GM18519 (cell line): ENCODE results near the gene ABRACL.
"Not testable (repeated sequence)": the region's sequence is repeated elsewhere in the genome, so short reads cannot be mapped to it uniquely, and the experiment has no call there.

Source experiments
- ATAC-seq: cut with Tn5 transposase; IDR thresholded peaks from one replicate; pipeline ENCODE4 v1.9.1; 2021; ENCODE audit warnings: mild to moderate bottlenecking, moderate library complexity; ENCODE audit not compliant: unreplicated experiment, low FRiP score

Gene ABRACL

GRCh38 chr6:139010674-139011073, 17.9 kb upstream of the ABRACL start:
- ATAC-seq, result no peak

DNA sequence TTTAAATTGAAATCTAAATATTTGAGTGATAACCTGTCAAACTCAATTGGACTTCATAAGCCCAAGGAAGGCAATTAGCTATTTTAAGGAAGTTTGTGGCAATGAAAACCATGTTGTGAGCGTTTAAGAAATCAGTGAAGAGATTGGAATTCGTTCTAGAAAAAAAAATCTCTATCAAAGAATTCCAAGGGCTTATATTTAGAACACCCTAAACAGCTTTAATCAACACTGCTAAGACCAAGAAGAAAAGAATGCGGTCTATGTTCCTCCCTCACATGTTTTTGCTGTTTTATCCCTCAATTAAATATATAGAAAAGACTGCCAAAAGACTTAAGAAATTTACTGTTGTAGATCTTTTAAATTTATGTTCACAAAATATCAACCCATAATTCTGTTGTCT, 16.6 kb upstream of the ABRACL start:
- ATAC-seq, result no peak

DNA sequence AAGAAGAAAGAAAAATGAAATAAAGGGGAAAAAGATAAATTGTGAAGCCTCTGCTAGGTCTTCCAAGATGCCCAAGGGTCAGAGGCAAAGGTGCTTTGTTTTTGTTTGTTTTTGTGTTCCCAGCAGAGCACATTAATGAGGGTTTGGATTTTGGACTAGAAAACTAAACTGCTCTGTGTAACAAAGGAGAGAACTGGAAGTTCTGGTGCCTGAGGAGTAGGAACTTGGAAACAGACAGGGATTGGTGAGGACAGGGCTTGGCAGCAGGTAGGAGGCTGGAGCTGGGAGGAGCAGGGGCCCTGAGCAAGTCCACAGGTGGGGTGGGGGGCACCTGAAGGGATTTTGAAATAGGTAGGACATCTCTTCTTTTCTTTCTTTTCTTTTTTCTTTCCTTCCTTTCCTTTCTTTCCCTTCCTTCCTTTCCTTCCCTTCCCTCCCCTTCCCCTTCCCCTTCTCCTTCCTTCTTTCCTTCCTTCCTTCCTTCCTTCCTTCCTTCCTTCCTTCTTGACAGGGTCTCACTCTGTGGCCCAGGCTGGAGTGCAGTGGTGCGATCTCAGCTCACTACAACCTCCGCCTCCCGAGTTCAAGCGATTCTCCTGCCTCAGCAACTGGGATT, 15.3 kb upstream of the ABRACL start:
- ATAC-seq, result no peak

DNA sequence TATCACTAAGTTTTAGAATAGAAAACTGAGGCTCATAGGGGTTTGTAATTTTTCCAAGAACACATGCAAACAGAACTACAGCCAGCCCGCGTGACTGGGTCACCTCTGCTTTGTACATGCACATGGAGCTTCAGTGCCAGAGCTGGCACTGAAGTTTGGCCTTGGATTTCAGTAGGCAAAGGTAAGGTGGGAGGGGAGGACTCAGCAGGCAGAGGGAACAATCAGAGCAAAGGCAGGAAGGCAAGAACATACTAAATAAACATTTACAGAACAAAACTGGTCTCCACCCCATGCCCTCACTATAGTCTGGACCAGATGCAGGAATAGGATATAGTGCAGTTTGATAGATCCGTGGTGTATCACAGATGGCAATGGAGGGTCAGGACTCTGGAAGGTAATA, 13.6 kb upstream of the ABRACL start:
- ATAC-seq, result no peak

- peak; percentile 85 for ATAC-seq
These were observed 12.0 kb upstream of the ABRACL start for GRCh38 chr6:139016337-139017213.

- ATAC-seq, result no peak
These were observed 11.3 kb upstream of the ABRACL start for GRCh38 chr6:139017227-139017626.

GRCh38 chr6:139019722-139020121, 8.8 kb upstream of the ABRACL start:
- ATAC-seq, result no peak

- no peak for ATAC-seq
These were observed 7.9 kb upstream of the ABRACL start for GRCh38 chr6:139020689-139021088.

- ATAC-seq, result not testable (repeated sequence)
These were observed 3.1 kb upstream of the ABRACL start for GRCh38 chr6:139025416-139025815.

- ATAC-seq, result no peak
These were observed 844 bp upstream of the ABRACL start for GRCh38 chr6:139027620-139028182.

DNA sequence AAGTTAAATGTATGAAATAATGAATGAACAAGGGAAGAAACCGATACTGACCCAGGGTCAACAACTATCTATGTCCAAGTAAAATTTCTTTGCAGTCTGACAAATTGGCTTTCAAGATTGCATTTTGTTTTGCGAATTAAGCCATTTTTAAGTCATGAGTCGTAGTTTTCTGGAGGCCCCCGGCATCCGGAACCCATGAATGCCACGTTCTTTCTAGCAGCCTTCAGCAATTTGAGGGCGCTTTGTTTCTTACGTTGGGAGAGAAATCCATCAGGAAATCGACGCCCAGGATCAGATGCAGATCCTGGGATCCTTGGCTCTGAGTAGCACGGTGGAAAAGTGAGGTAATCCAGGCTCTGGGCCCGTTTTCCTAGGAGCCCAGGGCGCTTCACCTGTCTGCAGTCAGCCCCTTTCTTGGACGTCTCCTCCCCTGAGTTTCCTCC, 309 bp upstream of the ABRACL start:
- ATAC-seq, result peak; percentile 29

- peak; percentile 18 for ATAC-seq
These were observed 1.1 kb downstream of the ABRACL start for GRCh38 chr6:139029470-139030227.

GRCh38 chr6:139030228-139030963, 1.9 kb downstream of the ABRACL start:
- ATAC-seq, result peak; percentile 62

DNA sequence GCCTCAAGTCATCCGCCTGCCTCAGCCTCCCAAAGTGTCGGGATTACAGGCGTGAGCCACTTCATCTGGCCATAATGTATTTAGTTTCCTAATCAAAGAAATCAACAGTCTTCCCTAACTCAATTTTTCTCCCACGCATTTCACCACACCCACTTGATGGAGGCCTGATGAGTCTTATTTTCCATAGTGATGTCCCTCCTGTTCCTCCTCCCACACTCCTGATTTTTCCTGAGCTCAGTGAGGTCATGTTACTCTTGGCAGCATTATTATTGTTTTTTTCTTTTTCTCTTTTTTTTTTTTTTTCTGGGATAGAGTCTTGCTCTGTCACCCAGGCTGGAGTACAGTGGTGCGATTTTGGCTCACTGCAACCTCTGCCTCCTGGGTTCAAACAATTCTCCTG, 8.9 kb downstream of the ABRACL start:
- ATAC-seq, result no peak

- no peak for ATAC-seq
These were observed 15.7 kb downstream of the ABRACL start for GRCh38 chr6:139044250-139044649.

DNA sequence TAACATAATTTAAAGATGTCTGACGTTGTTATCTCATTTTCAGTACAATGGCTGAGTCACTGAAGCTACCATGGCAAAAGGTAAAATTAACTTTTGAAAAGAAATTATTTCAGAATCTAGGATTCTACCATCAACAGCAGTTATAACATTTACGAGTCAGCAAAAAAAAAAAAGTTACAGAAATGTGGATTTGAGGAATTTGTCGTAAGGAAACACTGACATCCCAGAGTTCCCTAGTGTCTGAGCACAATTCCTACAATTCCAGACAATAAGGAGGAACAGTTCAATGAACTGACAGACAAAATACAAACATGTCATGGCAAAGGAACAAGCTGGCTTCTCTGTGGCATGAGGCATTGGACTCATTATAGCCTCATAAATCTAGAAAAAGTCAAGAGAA, 19.1 kb downstream of the ABRACL start:
- no peak for ATAC-seq

DNA sequence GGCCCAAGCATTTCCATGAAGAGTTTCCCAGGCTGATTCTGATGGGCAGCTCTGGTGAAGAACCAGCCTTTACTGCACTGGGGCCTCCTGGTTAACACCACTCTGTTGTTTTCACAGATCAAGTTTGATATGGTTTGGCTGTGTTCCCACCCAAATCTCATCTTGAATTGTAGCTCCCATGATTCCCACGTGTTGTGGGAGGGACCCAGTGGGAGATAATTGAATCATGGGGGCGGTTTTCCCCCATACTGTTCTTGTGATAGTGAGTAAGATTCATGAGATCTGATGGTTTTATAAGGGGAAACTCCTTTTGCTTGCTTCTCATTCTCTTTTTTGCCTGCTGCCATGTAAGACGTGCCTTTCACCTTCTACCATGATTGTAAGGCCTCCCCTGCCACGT, 20.4 kb downstream of the ABRACL start:
- not testable (repeated sequence) for ATAC-seq

DNA sequence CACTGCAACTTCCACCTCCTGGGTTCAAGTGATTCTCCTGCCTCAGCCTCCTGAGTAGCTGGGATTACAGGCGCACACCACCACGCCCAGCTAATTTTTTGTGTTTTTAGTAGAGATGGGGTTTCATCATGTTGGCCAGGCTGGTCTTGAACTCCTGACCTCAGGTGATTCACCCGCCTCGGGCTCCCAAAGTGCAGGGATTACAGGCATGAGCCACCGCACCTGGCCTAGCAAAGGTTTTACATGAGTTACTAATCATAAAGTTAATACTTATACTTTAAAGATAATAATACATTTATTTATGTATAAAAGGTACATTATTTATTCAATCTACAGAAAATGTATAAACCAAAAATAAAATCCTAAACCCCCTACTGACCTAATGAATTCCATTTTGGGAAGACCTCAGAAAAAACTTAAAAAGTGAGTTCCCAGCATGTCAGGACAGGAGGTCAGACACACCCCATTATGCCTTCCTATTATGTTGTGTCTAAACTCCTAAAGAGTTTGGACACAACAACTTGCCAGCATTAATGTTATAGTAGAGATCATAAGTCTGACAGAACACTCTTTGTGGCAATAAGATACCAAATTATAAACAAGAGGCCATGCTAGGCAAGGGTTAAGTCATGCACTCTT, 21.7 kb downstream of the ABRACL start:
- not testable (repeated sequence) for ATAC-seq

GRCh38 chr6:139050770-139051313, 22.3 kb downstream of the ABRACL start:
- no peak for ATAC-seq
